Measurements from ENCODE around the gene TMEM179B. TPM values are rescaled to one million over a fixed set of nuclear protein-coding genes. Genes with fewer than 3 reads are reported as not detected.

Gene TMEM179B
- total RNA-seq, 2 experiments from 2014 or later, result 42.4 to 43.0 TPM

DNA sequence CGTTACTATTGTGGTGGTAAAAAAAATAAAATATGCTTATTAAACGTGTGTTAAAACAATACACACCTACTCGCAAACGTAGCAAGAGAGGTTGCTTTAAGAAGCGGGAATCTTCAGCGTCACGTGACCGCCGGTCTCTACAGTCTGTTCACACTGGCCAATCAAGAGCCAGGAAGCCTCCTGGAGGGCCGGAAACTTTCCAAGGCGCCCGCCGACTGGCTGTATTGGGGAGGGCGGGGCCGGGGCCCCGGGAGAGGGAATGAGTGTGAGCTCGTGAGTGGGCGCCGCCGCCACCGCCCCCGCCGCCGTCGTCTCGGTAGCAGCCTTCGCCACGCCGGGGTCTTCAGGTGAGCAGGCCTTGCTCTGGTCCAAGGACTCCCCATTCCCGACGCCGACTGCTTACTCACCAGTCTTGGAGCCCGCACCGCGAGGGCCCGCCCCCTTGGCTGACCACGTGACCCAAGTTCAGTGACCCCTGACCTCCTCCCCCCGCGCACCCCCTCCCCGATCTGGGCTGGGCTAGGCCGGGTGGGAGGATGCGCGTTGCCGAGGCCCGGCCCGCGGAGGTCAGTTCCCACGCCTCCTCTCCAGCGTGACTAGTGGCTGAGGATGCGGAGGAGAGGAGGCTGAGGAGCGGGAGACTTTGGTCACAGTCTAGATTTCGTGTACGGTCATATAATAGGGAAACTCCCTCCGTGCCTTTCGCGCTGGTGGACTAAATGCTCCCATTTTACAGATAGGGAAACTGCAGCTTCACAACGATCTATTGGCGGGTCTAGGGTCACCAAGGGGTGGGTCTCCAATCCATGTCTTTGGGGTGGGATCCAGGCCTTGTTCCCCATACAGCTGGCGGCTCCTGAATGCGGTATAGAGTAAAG lies 15.8 kb upstream of the TMEM179B start, which contains the start of gene TAF6L:
Gene TAF6L, plus strand, starts transcription at position 253 of the 878 bp plus-strand sequence. CDS start 4,388 bp downstream, outside the sequence.
- Mint-ChIP-seq H3K4me3 (peak within 1 kb of the TSS; percentile 88), H3K36me3 (peaks cover 11% of the 10 kb centered on the region), H3K27me3 (no peaks in the 10 kb centered on the region), H3K27ac (peak within 1 kb of the TSS; percentile 95), H3K4me1 (peaks cover 32% of the 10 kb centered on the region), H3K9me3 (ENCODE audit: low read depth) (no peaks in the 10 kb centered on the region)
- DNase-seq (peak; percentile 97), ATAC-seq (peak; percentile 89)
- CTCF ChIA-PET, result interaction anchor here (0.7 to 20.9 kb wide), 15 partner anchors 10 to 347 kb away, joined by 3 to 242 read pairs (median 5); partner anchors contain the start of genes HNRNPUL2, LBHD1, POLR2G and SLC3A2

DNA sequence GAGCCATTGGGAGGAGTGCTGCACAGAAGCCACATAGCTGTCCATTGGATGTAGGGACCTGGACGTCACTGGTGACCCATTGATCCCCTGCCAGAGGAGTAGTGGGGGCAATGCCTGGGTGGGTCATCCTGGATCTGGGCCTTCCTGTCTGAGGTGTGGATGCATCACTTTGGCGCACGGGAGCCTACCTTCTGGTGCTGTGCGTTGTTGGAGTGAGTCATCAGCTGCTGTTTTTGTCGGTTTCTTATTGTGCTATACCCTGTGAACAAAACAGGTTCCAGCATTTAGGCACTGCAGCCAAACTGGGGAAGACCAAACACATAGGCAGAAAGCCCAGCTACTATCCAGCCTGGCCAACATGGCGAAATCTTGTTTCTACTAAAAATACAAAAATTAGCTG lies 12.8 kb upstream of the TMEM179B start:
- DNase-seq, result no peak
- CTCF ChIA-PET, result interaction anchor here (0.7 to 20.9 kb wide), 4 partner anchors 13 to 58 kb away, joined by 3 to 242 read pairs (median 3); partner anchors contain the start of genes POLR2G, STX5 and TMEM179B
- no peak overlapping the region for H3K4me3 Mint-ChIP-seq
- H3K4me1 Mint-ChIP-seq, result peaks cover 44% of the 10 kb centered on the region
- no peaks in the 10 kb centered on the region for H3K27me3 Mint-ChIP-seq
- H3K27ac Mint-ChIP-seq, result peak overlapping the region; percentile 11
- ATAC-seq, result no peak
- H3K9me3 Mint-ChIP-seq (ENCODE audit: low read depth), result no peaks in the 10 kb centered on the region
- peaks cover 11% of the 10 kb centered on the region for H3K36me3 Mint-ChIP-seq

DNA sequence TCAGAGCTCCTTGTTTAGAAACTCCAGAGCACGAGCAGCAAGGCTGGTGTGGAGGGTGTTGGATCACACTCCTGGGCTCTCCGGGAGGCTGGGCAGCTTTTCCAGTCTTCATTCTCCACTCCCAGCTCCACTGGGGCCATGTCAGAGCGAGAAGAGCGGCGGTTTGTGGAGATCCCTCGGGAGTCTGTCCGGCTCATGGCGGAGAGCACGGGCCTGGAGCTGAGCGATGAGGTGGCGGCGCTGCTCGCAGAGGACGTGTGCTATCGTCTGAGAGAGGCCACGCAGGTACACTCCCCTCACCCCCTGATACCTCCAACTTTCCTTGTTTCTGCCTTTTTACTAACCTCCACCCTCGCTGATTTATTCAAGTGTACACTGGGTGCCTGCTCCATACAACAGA lies 11.6 kb upstream of the TMEM179B start:
- no peak for ATAC-seq
- DNase-seq, result no peak
- CTCF ChIA-PET, result interaction anchor here (1.8 to 20.9 kb wide), 3 partner anchors 8 to 14 kb away, joined by 7 to 242 read pairs (median 7); partner anchors contain the start of genes POLR2G and TMEM179B
- Mint-ChIP-seq H3K27me3 (no peaks in the 10 kb centered on the region), H3K4me3 (no peak overlapping the region), H3K36me3 (peaks cover 11% of the 10 kb centered on the region), H3K27ac (peak overlapping the region; percentile 6), H3K4me1 (peaks cover 34% of the 10 kb centered on the region), H3K9me3 (ENCODE audit: low read depth) (no peaks in the 10 kb centered on the region)

DNA sequence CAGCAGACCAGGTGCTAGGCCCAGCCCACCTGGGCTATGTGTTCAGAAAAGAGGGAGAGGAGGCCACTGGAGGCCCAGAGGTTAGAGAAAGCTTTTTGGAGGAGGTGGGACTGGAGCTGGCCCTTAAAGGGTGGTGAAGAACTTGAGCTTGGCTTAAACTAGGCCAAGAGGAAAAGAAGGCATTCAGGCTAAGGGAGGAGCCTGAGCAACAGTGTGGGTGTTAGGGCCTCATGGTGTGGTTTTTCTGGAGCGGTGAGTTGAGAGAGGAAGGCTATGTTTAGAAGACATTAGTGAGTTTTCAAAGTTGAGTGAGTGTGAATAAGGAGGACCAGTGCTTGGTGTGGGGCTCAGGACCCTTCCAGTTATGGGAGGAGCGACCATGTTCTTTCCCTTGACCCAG lies 9.8 kb upstream of the TMEM179B start:
- Mint-ChIP-seq H3K36me3 (peaks cover 11% of the 10 kb centered on the region), H3K4me1 (peaks cover 25% of the 10 kb centered on the region), H3K4me3 (no peak overlapping the region), H3K9me3 (ENCODE audit: low read depth) (no peaks in the 10 kb centered on the region), H3K27me3 (no peaks in the 10 kb centered on the region), H3K27ac (peak overlapping the region; percentile 29)
- CTCF ChIA-PET, result interaction anchor here (1.8 to 20.9 kb wide), 3 partner anchors 10 to 16 kb away, joined by 7 to 242 read pairs (median 7); partner anchors contain the start of genes POLR2G and TMEM179B
- no peak for ATAC-seq
- DNase-seq, result no peak

DNA sequence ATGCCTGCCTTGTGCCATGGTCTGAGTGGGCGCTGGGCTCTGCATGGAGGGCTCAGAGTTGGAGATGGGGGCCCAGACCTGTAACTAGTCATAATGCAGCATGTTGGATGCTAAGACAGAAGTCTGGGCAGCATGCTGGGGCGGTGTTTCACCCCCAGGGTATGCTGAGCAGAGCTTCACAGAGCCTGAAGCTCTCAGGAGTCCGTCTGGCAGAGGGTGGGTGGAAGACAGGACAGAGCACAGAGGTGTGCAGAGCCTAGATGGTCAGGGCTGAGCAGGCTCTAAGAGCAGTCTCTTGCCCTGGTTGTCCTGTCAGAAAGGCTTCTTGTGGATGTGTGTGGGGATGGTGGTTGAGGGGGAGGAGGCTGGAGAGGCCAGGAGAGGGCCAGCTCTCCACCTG lies 8.8 kb upstream of the TMEM179B start:
- no peak overlapping the region for H3K4me3 Mint-ChIP-seq
- CTCF ChIA-PET, result interaction anchor here (1.2 kb wide), 1 partner anchor 9 kb away, joined by 3 read pairs; the partner anchor contains the start of gene TMEM179B
- H3K36me3 Mint-ChIP-seq, result peaks cover 11% of the 10 kb centered on the region
- H3K27me3 Mint-ChIP-seq, result no peaks in the 10 kb centered on the region
- H3K27ac Mint-ChIP-seq, result peak overlapping the region; percentile 16
- DNase-seq, result no peak
- H3K9me3 Mint-ChIP-seq (ENCODE audit: low read depth), result no peaks in the 10 kb centered on the region
- peaks cover 25% of the 10 kb centered on the region for H3K4me1 Mint-ChIP-seq
- ATAC-seq, result no peak

DNA sequence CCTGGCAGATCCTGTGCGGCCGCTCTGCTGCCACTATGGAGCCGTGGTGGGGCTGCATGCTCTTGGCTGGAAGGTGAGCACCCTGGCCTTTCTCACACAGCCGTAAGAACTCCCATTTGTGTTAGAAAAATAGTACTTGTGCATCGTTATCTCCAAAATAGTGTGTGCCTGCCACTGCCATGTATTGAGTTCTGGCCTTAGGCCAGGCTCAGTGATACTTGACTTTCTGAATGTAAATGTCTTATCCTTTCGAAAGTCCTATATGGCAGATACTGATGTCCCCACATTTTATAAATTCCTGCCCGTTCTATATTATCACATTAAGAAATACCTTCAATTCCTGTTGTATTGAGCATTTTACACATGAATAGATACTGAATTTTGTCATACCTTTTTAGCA lies 4.4 kb upstream of the TMEM179B start:
- CTCF ChIA-PET, result interaction anchor here (8.5 kb wide), 1 partner anchor 15 kb away, joined by 242 read pairs; the partner anchor contains the start of genes POLR2G and TAF6L
- Mint-ChIP-seq H3K4me1 (peaks cover 15% of the 10 kb centered on the region), H3K9me3 (ENCODE audit: low read depth) (no peaks in the 10 kb centered on the region), H3K4me3 (no peak overlapping the region), H3K36me3 (peaks cover 8% of the 10 kb centered on the region), H3K27me3 (no peaks in the 10 kb centered on the region), H3K27ac (peak overlapping the region; percentile 12)
- no peak for ATAC-seq
- no peak for DNase-seq

DNA sequence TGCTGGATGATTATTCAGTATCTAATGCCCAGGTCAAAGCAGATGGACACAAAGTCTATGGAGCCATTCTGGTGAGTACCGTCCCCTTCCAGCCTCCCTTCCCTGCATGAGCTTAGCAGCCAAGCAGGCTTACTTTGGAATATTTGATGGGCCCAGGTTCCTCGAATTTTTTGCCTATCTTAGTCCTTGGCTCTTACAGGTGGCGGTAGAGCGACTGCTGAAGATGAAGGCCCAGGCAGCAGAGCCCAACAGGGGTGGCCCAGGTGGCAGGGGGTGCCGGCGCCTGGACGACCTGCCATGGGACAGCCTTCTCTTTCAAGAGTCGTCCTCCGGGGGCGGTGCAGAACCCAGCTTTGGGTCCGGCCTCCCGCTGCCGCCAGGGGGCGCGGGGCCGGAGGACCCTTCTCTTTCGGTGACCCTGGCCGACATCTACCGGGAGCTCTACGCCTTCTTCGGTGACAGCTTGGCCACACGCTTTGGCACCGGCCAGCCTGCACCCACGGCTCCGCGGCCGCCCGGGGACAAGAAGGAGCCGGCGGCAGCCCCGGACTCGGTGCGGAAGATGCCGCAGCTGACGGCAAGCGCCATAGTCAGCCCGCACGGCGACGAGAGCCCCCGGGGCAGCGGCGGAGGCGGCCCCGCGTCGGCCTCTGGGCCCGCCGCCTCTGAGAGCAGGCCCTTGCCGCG lies 741 bp upstream of the TMEM179B start:
- ATAC-seq (peak; percentile 73), DNase-seq (peak; percentile 92)
- Mint-ChIP-seq H3K4me3 (peak overlapping the region; percentile 81), H3K36me3 (peaks cover 25% of the 10 kb centered on the region), H3K27me3 (no peaks in the 10 kb centered on the region), H3K9me3 (ENCODE audit: low read depth) (no peaks in the 10 kb centered on the region), H3K4me1 (peaks cover 41% of the 10 kb centered on the region), H3K27ac (peak overlapping the region; percentile 89)
- CTCF ChIA-PET, result interaction anchor here (0.6 to 8.5 kb wide), 52 partner anchors 8 to 1440 kb away, joined by 3 to 242 read pairs (median 6); partner anchors contain the start of genes B3GAT3, EML3, GANAB and GNG3

DNA sequence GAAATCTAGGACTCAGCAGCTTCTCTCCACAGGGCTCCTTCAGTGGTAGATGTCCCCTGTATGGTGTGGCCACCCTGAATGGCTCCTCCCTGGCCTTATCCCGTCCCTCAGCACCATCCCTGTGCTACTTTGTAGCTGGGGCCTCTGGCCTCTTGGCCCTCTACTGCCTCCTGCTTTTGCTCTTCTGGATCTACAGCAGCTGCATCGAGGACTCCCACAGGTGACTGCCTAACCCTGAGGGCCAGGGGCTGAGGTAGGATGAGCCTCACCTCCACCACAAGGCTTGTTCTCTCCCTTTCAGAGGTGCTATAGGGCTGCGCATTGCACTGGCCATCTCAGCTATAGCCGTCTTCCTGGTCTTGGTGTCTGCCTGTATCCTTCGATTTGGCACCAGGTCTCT lies 1.8 kb downstream of the TMEM179B start:
- Mint-ChIP-seq H3K27ac (peak overlapping the region; percentile 97), H3K27me3 (no peaks in the 10 kb centered on the region), H3K4me1 (peaks cover 51% of the 10 kb centered on the region), H3K9me3 (ENCODE audit: low read depth) (no peaks in the 10 kb centered on the region), H3K36me3 (peaks cover 35% of the 10 kb centered on the region), H3K4me3 (peak overlapping the region; percentile 95)
- DNase-seq, result no peak
- ATAC-seq, result no peak
- CTCF ChIA-PET, result interaction anchor here (0.8 to 8.5 kb wide), 6 partner anchors 12 to 68 kb away, joined by 3 to 242 read pairs (median 9); partner anchors contain the start of genes NXF1, POLR2G, TAF6L and ZBTB3

DNA sequence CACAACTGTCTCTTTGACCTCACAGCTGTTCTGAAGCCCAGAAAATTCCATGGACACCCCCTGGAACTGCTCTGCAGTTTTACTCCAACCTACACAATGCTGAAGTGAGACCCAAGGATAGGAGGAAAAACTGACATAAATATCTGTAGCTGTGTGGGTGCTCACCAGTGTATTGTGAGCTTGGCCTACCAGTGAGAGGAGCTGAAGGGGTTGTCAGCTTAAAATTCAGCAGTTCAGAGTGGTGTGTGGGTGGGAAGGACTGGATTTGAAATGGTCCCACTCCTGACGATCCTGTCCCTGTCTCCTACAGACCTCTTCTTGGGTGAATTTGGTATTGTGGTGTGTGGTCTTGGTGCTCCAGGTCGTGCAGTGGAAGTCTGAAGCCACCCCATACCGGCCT lies 2.4 kb downstream of the TMEM179B start:
- peaks cover 40% of the 10 kb centered on the region for H3K36me3 Mint-ChIP-seq
- peak overlapping the region; percentile 95 for H3K4me3 Mint-ChIP-seq
- no peaks in the 10 kb centered on the region for H3K27me3 Mint-ChIP-seq
- no peak for DNase-seq
- CTCF ChIA-PET, result interaction anchor here (0.6 to 8.5 kb wide), 7 partner anchors 11 to 72 kb away, joined by 3 to 242 read pairs (median 5); partner anchors contain the start of genes NXF1, POLR2G, TAF6L and ZBTB3
- peaks cover 51% of the 10 kb centered on the region for H3K4me1 Mint-ChIP-seq
- H3K9me3 Mint-ChIP-seq (ENCODE audit: low read depth), result no peaks in the 10 kb centered on the region
- peak overlapping the region; percentile 97 for H3K27ac Mint-ChIP-seq
- ATAC-seq, result no peak

DNA sequence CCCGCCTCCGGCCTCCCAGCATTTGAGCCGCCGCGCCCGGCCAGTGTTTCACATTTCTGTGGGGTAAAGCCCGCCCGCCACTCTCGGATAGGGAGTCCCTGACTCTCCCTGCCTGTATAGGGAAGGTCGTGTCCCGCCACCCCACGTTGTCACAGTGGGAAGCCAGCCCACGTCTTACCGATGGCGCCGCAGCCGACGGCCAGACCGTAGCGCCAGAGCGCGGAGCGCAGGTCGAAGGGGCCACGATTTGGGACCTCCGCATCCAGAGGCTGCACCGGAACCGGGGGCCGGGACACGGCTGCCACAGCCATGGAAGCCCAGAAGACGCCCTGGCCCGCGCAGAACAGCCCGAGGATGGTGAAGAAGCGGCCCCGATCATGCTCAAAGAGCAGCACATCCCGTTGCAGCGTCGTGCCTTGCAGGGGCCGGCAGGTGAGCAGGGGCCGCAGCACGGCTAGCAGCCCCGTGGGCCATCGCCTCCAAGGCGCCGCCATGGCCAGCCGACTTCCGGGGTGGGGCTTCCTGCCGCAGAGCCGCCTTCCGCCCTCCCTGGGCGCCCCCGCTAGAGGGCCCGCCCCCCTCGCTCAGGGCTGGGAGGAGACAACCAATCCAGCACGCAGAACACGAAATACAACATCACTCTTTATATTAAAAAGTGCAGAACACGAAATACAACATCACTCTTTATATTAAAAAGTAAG lies 4.4 kb downstream of the TMEM179B start, which contains the start of gene TMEM223:
Gene TMEM223, minus strand, starts transcription at position 506 of the 701 bp plus-strand sequence. Its CDS starts 12 bp downstream, at position 494.
- Mint-ChIP-seq H3K4me3 (peak within 1 kb of the TSS; percentile 90), H3K27ac (peak within 1 kb of the TSS; percentile 81), H3K27me3 (no peaks in the 10 kb centered on the region)

DNA sequence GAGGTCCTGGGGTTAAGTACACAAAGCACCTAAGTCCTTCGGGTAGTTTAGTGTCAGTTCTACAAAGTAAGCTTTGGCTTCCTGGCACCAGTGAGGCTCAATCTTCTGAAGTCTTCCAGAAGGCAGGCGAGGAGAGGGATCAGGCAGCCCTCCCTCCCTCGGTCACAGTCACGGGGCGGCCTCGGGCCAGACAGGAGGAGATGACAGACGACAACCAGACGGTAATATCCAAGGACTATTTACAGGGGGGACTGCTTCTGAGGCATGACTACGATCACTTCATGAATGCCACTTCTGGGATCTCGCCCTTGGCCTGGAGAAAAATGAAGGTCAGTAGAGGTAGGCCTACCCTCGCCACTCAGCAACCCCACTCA lies 5.0 kb downstream of the TMEM179B start:
- Mint-ChIP-seq H3K27ac (peak overlapping the region; percentile 81), H3K27me3 (no peaks in the 10 kb centered on the region), H3K36me3 (peaks cover 58% of the 10 kb centered on the region), H3K4me3 (peak overlapping the region; percentile 90), H3K4me1 (peaks cover 44% of the 10 kb centered on the region), H3K9me3 (ENCODE audit: low read depth) (no peaks in the 10 kb centered on the region)
- CTCF ChIA-PET, result interaction anchor here (1.1 kb wide), 1 partner anchor 69 kb away, joined by 3 read pairs; no protein-coding TSS in a partner anchor
- DNase-seq (no peak), ATAC-seq (peak; percentile 4)

More for the DNA sequence above, 4.4 kb downstream of the TMEM179B start, which contains the start of gene TMEM223:
- ATAC-seq, result peak; percentile 81
- DNase-seq, result peak; percentile 94
- Mint-ChIP-seq H3K4me1 (peaks cover 44% of the 10 kb centered on the region), H3K36me3 (peaks cover 55% of the 10 kb centered on the region), H3K9me3 (ENCODE audit: low read depth) (no peaks in the 10 kb centered on the region)
- CTCF ChIA-PET, result interaction anchor here (1.1 to 8.5 kb wide), 4 partner anchors 9 to 90 kb away, joined by 3 to 242 read pairs (median 7); partner anchors contain the start of genes POLR2G, SLC3A2 and TAF6L

DNA sequence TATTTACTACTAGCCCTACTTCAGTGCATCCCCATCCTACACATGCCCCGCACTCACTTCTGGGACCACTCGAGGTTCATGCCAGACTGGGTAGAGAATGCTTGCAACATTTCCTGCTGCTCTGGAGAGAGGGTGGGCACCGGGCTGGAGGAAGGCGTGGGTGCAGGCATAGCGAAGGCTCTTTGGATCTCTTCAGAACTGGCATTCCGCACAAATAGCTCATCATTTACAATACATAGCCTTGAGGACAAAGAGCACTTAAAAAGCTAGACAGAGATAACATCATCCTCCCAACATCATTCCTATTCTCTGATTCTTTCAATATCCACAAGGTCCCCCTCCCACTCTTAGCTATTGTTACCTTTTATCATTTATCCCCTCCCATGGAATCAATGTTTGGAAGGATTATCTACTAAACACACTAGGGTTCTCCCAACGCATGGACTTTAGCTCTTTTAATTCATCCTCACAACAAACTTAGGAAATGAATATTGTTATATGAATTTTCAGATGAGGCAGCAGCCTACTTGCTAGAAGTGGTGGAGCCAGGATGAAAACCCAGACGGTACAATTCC lies 7.1 kb downstream of the TMEM179B start:
- no peak overlapping the region for H3K27ac Mint-ChIP-seq
- DNase-seq (no peak), ATAC-seq (no peak)
- peaks cover 59% of the 10 kb centered on the region for H3K36me3 Mint-ChIP-seq
- H3K4me3 Mint-ChIP-seq, result no peak overlapping the region
- no peaks in the 10 kb centered on the region for H3K27me3 Mint-ChIP-seq
- H3K9me3 Mint-ChIP-seq (ENCODE audit: low read depth), result no peaks in the 10 kb centered on the region
- CTCF ChIA-PET, result interaction anchor here (0.6 to 2.1 kb wide), 6 partner anchors 8 to 241 kb away, joined by 3 to 7 read pairs (median 3); partner anchors contain the start of gene NXF1
- H3K4me1 Mint-ChIP-seq, result peaks cover 27% of the 10 kb centered on the region

Measured in activated CD8-positive, alpha-beta memory T cell treated with anti-CD3 and anti-CD28 coated beads, Interleukin-2, amount 10 ng/mL, durations not matched to agents 7 days and 5 days (primary cell).